Liver (tissue), 9 donors: Measurements from ENCODE around the gene BANP. TPM values are rescaled to one million over a fixed set of nuclear protein-coding genes. Genes with fewer than 3 reads are reported as not detected.
A peak's percentile ranks its signal among the peaks of the same experiment; 100 is the strongest.

ENCODE experiments used
- DNase-seq: peaks from one replicate; pipeline ENCODE4 v3.0.0-alpha.2; 2017; ENCODE audit warnings: low spot score
- H3K27ac ChIP-seq, 2 donors: one replicate each; pipeline ENCODE4 v1.7.0; 2013; ENCODE audit warnings: inconsistent platforms in 2 of 2, low read length in 2 of 2, control low read depth in 1 of 2, low read depth in 1 of 2, mild to moderate bottlenecking in 1 of 2
- H3K27me3 ChIP-seq, 4 donors: one replicate each; pipeline versions ENCODE4 v1.6.1 to v1.7.0; 2013; ENCODE audit warnings: low read length in 3 of 4, inconsistent platforms in 1 of 4, mild to moderate bottlenecking in 1 of 4, moderate library complexity in 1 of 4; ENCODE audit not compliant: control insufficient read depth in 4 of 4, insufficient read depth in 4 of 4
- H3K36me3 ChIP-seq, 4 donors: one replicate each; pipeline versions ENCODE4 v1.6.1 to v1.7.0; 2013; ENCODE audit warnings: low read length in 3 of 4, mild to moderate bottlenecking in 3 of 4, low read depth in 1 of 4, moderate library complexity in 1 of 4; ENCODE audit not compliant: control insufficient read depth in 4 of 4, insufficient read depth in 3 of 4
- H3K4me1 ChIP-seq, 4 donors: one replicate each; pipeline versions ENCODE4 v1.6.1 to v1.7.0; 2013; ENCODE audit warnings: low read length in 3 of 4, mild to moderate bottlenecking in 3 of 4, moderate library complexity in 1 of 4; ENCODE audit not compliant: control insufficient read depth in 4 of 4, insufficient read depth in 4 of 4
- H3K4me3 ChIP-seq, 3 donors: one replicate each; pipeline versions ENCODE4 v1.6.1 to v1.7.0; 2013; ENCODE audit warnings: low read length in 3 of 3, control low read depth in 1 of 3, low read depth in 1 of 3, mild to moderate bottlenecking in 1 of 3
- H3K9ac ChIP-seq, 2 donors: one replicate each; pipeline ENCODE4 v1.7.0; 2013; ENCODE audit warnings: low read length in 2 of 2, mild to moderate bottlenecking in 2 of 2, moderate library complexity in 2 of 2, control low read depth in 1 of 2, low read depth in 1 of 2
- H3K9me3 ChIP-seq, 4 donors: one replicate each; pipeline versions ENCODE4 v1.6.1 to v1.7.0; 2013; ENCODE audit warnings: low read length in 3 of 4; ENCODE audit not compliant: control insufficient read depth in 4 of 4
- ATF3 ChIP-seq: IDR thresholded peaks from 2 replicates; pipeline ENCODE4 v1.6.1; 2016; ENCODE audit warnings: antibody characterized with exemption
- CTCF ChIP-seq: fragments of 150-350 bp; IDR thresholded peaks from 2 replicates; pipeline ENCODE4 v1.5.1; 2017; ENCODE audit warnings: improper control_type of control experiment, low read depth, low read length; ENCODE audit not compliant: missing input control
- EGR1 ChIP-seq, 2 donors: IDR thresholded peaks; 2 replicates each; pipeline ENCODE4 v1.6.1; 2016 to 2018; ENCODE audit warnings: antibody characterized with exemption in 2 of 2, low read depth in 2 of 2
- FOXA2 ChIP-seq: IDR thresholded peaks from 2 replicates; pipeline ENCODE4 v1.6.1; 2016; ENCODE audit warnings: antibody characterized with exemption
- GABPA ChIP-seq, 2 donors: IDR thresholded peaks in 1 of 2; conservative IDR thresholded peaks in 1 of 2; 2 replicates each; pipeline ENCODE4 v1.6.1; 2016; ENCODE audit warnings: antibody characterized with exemption in 2 of 2, mild to moderate bottlenecking in 1 of 2, moderate library complexity in 1 of 2
- HNF4A ChIP-seq, 2 donors: conservative IDR thresholded peaks; 2 replicates each; pipeline ENCODE4 v1.6.1; 2016; ENCODE audit warnings: antibody characterized with exemption in 2 of 2, mild to moderate bottlenecking in 2 of 2
- HNF4G ChIP-seq: IDR thresholded peaks from 2 replicates; pipeline ENCODE4 v1.6.1; 2016; ENCODE audit warnings: antibody characterized with exemption
- JUND ChIP-seq, 2 donors: IDR thresholded peaks; 2 replicates each; pipeline ENCODE4 v1.6.1; 2016; ENCODE audit warnings: antibody characterized with exemption in 2 of 2
- MAX ChIP-seq: IDR thresholded peaks from 2 replicates; pipeline ENCODE4 v1.6.1; 2016; ENCODE audit warnings: antibody characterized with exemption
- NR2F2 ChIP-seq: IDR thresholded peaks from 2 replicates; pipeline ENCODE4 v1.6.1; 2016; ENCODE audit warnings: antibody characterized with exemption
- RAD21 ChIP-seq, 2 donors: IDR thresholded peaks; 2 replicates each; pipeline ENCODE4 v1.6.1; 2016; ENCODE audit warnings: antibody characterized with exemption in 2 of 2, mild to moderate bottlenecking in 2 of 2
- REST ChIP-seq: IDR thresholded peaks from 2 replicates; pipeline ENCODE4 v1.6.1; 2016; ENCODE audit warnings: antibody characterized with exemption, mild to moderate bottlenecking
- RXRA ChIP-seq, 2 donors: IDR thresholded peaks; 2 replicates each; pipeline ENCODE4 v1.6.1; 2017 to 2018; ENCODE audit warnings: antibody characterized with exemption in 2 of 2, mild to moderate bottlenecking in 1 of 2
- SP1 ChIP-seq: IDR thresholded peaks from 2 replicates; pipeline ENCODE4 v1.6.1; 2018; ENCODE audit warnings: antibody characterized with exemption, mild to moderate bottlenecking
- TAF1 ChIP-seq: conservative IDR thresholded peaks from 2 replicates; pipeline ENCODE4 v1.6.1; 2016; ENCODE audit warnings: antibody characterized with exemption, mild to moderate bottlenecking
- YY1 ChIP-seq: IDR thresholded peaks from 2 replicates; pipeline ENCODE4 v1.6.1; 2016; ENCODE audit warnings: antibody characterized with exemption, mild to moderate bottlenecking
- WGBS: extraction: QIAGEN DNeasy Blood & Tissue Kit; methylation state at CpG from one replicate; pipeline ENCODE4 v1.1.7; 2013; 5-methylcytosine and 5-hydroxymethylcytosine counted together
- polyA plus RNA-seq, 2 donors: library from polyadenylated mRNA; stranded (reverse) in 1 of 2; unstranded in 1 of 2; fragments of 200-250 nt in 1 of 2; fragments of >200 nt in 1 of 2; fragmentation: Nextera tagmentation in 1 of 2; extraction: Ambion mirVana in 1 of 2; gene quantifications; one replicate each; pipeline versions ENCODE4 v1.2.1 to v1.2.3, GENCODE V29; 2013 to 2015
- total RNA-seq, 2 donors: library from RNA; depleted of rRNA; stranded (reverse); fragments of >200 nt; gene quantifications; one replicate each; pipeline ENCODE4 v1.2.3, GENCODE V29; 2014
- donor health status: healthy.
- donor health status: healthy.
- donor health status: healthy.
- donor health status: healthy.
- donor health status: healthy.

Gene BANP
- total and polyA plus RNA-seq, 4 donors = 4.9 to 20.7 (median 13.7) TPM

- TF ChIP-seq YY1 = peak; percentile 49
- TF ChIP-seq CTCF = no peak
- peaks cover 0 to 5% (median 0%) of the 10 kb centered on the region in 4 donors for H3K36me3 ChIP-seq
- no peaks in the 10 kb centered on the region for H3K27me3 ChIP-seq
- peaks cover 0 to 48% (median 35%) of the 10 kb centered on the region in 4 donors for H3K4me1 ChIP-seq
- no peaks in the 10 kb centered on the region for H3K9me3 ChIP-seq
- H3K4me3 ChIP-seq = no peak overlapping the region
- WGBS = 80% methylated on average over 15 of the region's 15 CpGs
- peak overlapping the region; percentile 46 to 72 for H3K27ac ChIP-seq
- DNase-seq = no peak
- no peak overlapping the region for H3K9ac ChIP-seq
Observed at GRCh38 chr16:87953308-87954215, 2.3 kb downstream of the BANP start.

GRCh38 chr16:87954361-87954760, 3.1 kb downstream of the BANP start:
- Histone ChIP-seq H3K27me3 (no peaks in the 10 kb centered on the region), H3K9me3 (no peaks in the 10 kb centered on the region), H3K9ac (peak overlapping the region in 1 of 2 donors; percentile 14), H3K36me3 (peaks cover 0 to 5% (median 0%) of the 10 kb centered on the region in 4 donors), H3K27ac (peak overlapping the region; percentile 46 to 72), H3K4me1 (peaks cover 0 to 41% (median 31%) of the 10 kb centered on the region in 4 donors), H3K4me3 (no peak overlapping the region)
- TF ChIP-seq RXRA (IDR thresholded peaks at IDR 0.05) (no peak), RAD21 (IDR thresholded peaks at IDR 0.05) (no peak)
- 83% methylated on average over 14 of the region's 14 CpGs for WGBS
- no peak for DNase-seq

- DNase-seq = no peak
- peak overlapping the region; percentile 46 to 72 for H3K27ac ChIP-seq
- no peaks in the 10 kb centered on the region for H3K9me3 ChIP-seq
- WGBS = 58% methylated on average over 15 of the region's 15 CpGs
- no peak overlapping the region for H3K4me3 ChIP-seq
- peaks cover 0 to 38% (median 29%) of the 10 kb centered on the region in 4 donors for H3K4me1 ChIP-seq
- H3K36me3 ChIP-seq = peaks cover 0 to 5% (median 0%) of the 10 kb centered on the region in 4 donors
- no peaks in the 10 kb centered on the region for H3K27me3 ChIP-seq
- no peak overlapping the region for H3K9ac ChIP-seq
- TF ChIP-seq JUND (IDR thresholded peaks at IDR 0.05) (no peak), EGR1 (IDR thresholded peaks at IDR 0.05; ENCODE audit: low read depth in 2 of 2) (no peak), SP1 (no peak), CTCF (no peak), YY1 (no peak), NR2F2 (no peak), FOXA2 (no peak), RXRA (IDR thresholded peaks at IDR 0.05) (no peak), RAD21 (IDR thresholded peaks at IDR 0.05) (no peak), HNF4G (no peak), ATF3 (no peak), GABPA (IDR thresholded peaks at IDR 0.05 in 1 of 2, conservative IDR thresholded peaks at IDR 0.05 in 1 of 2) (no peak), TAF1 (no peak), HNF4A (conservative IDR thresholded peaks at IDR 0.05) (no peak), REST (no peak), MAX (no peak)
Observed at GRCh38 chr16:87954826-87955225, 3.6 kb downstream of the BANP start.
